ENCODE measurements around the gene FAM25G.

DNA sequence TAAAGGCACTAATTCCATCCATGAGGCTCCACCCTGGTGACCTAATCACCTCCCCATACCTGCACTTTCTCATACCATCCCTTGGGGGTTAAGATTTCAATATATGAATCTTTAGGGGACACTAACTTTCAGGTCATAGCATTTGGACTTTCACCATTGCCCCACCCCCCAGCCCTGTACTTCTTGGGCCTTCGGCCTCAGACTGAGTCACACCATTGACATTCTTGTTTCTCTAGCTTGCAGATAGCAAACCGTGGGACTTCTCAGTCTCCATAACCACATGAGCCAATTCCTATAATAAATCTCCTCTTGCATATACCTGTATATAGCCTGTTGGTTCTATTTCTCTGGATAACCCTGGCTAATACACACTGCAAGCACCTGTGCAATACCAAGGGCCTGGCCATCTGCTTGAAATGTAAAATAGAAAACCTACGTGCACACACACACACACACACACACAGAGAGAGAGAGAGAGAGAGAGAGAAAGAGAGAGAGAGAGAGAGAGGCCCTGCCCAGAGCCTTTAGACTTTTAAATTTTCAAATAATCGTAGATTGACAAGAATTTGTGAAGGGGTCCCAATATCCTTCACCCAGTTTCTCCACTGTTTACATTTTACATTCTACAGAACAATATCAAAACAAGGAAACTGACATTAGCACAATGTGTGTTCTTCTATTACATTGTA, 32.9 kb downstream of the FAM25G start:
- no peak for TF ChIP-seq POLR2A (IDR thresholded peaks at IDR 0.05)
- TF ChIP-seq, protein P1, sequence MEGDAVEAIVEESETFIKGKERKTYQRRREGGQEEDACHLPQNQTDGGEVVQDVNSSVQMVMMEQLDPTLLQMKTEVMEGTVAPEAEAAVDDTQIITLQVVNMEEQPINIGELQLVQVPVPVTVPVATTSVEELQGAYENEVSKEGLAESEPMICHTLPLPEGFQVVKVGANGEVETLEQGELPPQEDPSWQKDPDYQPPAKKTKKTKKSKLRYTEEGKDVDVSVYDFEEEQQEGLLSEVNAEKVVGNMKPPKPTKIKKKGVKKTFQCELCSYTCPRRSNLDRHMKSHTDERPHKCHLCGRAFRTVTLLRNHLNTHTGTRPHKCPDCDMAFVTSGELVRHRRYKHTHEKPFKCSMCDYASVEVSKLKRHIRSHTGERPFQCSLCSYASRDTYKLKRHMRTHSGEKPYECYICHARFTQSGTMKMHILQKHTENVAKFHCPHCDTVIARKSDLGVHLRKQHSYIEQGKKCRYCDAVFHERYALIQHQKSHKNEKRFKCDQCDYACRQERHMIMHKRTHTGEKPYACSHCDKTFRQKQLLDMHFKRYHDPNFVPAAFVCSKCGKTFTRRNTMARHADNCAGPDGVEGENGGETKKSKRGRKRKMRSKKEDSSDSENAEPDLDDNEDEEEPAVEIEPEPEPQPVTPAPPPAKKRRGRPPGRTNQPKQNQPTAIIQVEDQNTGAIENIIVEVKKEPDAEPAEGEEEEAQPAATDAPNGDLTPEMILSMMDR (IDR thresholded peaks at IDR 0.05): no peak
